SK-N-SH (cell line): Measurements from ENCODE around the gene EZR. TPM values are rescaled to one million over a fixed set of nuclear protein-coding genes. Genes with fewer than 3 reads are reported as not detected.

Experiments
- CTCF ChIA-PET: fragments of 300-600, 350-600 bp; formaldehyde crosslinking; extraction: SDS; loops from one replicate; lab custom pipeline; 2021; lab: Yijun Ruan, JAX
- POLR2A ChIA-PET: fragments of 350-600 bp; sonication (Branson Sonifier 250); formaldehyde crosslinking; extraction: SDS; loops from one replicate; lab custom pipeline; 2020; ENCODE audit warnings: antibody characterized with exemption, inconsistent platforms; lab: Yijun Ruan, JAX
- DNase-seq: peaks from one replicate; pipeline ENCODE4 v3.0.0; 2012
- H2AFZ ChIP-seq: fragments of 200-600 bp; sonication (generic); 2 replicates; pipeline ENCODE4 v1.8.1; 2016; ENCODE audit warnings: antibody characterized with exemption, mild to moderate bottlenecking, low read depth
- H3F3A ChIP-seq: fragments of 200-600 bp; sonication (generic); replicated peaks from 2 replicates; pipeline ENCODE3; 2016; ENCODE audit warnings: antibody characterized with exemption, mild to moderate bottlenecking; ENCODE audit not compliant: insufficient read depth
- H3K27ac ChIP-seq, 2 experiments: fragments of 200-500 bp in 1 of 2; fragments of 200-600 bp in 1 of 2; sonication (Bioruptor generic) in 1 of 2; sonication (generic), shearing (Covaris generic) in 1 of 2; 2 replicates each; pipeline versions ENCODE4 v1.5.1 to v1.6.1; 2014 to 2016; ENCODE audit warnings: low read depth in 2 of 2, inconsistent platforms in 1 of 2, low read length in 1 of 2, mild to moderate bottlenecking in 1 of 2, mixed read lengths in 1 of 2
- H3K27me3 ChIP-seq: fragments of 200-600 bp; sonication (generic), shearing (Covaris generic); 2 replicates; pipeline ENCODE4 v1.6.1; 2016; ENCODE audit warnings: mixed run types; ENCODE audit not compliant: insufficient read depth
- H3K36me3 ChIP-seq, 2 experiments: fragments of 200-500 bp in 1 of 2; fragments of 200-600 bp in 1 of 2; sonication (Bioruptor generic) in 1 of 2; sonication (generic) in 1 of 2; replicated peaks in 1 of 2; 2 replicates each; pipeline versions ENCODE3 to v1.5.1; 2014 to 2016; ENCODE audit warnings: low read length in 1 of 2, mild to moderate bottlenecking in 1 of 2; ENCODE audit not compliant: insufficient read depth in 2 of 2, control insufficient read depth in 1 of 2
- H3K4me1 ChIP-seq, 2 experiments: fragments of 200-500 bp in 1 of 2; fragments of 200-600 bp in 1 of 2; sonication (Bioruptor generic) in 1 of 2; sonication (generic), shearing (Covaris generic) in 1 of 2; 2 replicates each; pipeline versions ENCODE4 v1.5.1 to v1.6.1; 2014 to 2016; ENCODE audit warnings: low read depth in 1 of 2, low read length in 1 of 2, mixed run types in 1 of 2; ENCODE audit not compliant: insufficient read depth in 2 of 2, control insufficient read depth in 1 of 2
- H3K4me2 ChIP-seq: fragments of 200-600 bp; sonication (generic), shearing (Covaris generic); 2 replicates; pipeline ENCODE4 v1.6.1; 2017; ENCODE audit warnings: mixed run types
- H3K4me3 ChIP-seq, 2 experiments: fragments of 200-500 bp in 1 of 2; fragments of 200-600 bp in 1 of 2; sonication (Bioruptor generic) in 1 of 2; sonication (generic), shearing (Covaris generic) in 1 of 2; 2 replicates each; pipeline versions ENCODE4 v1.5.1 to v1.8.1; 2014 to 2016; ENCODE audit warnings: low read depth in 2 of 2, inconsistent platforms in 1 of 2, low read length in 1 of 2, mild to moderate bottlenecking in 1 of 2, mixed read lengths in 1 of 2, moderate library complexity in 1 of 2
- H3K79me2 ChIP-seq: fragments of 200-600 bp; sonication (generic); 2 replicates; pipeline ENCODE4 v1.8.1; 2017; ENCODE audit warnings: mild to moderate bottlenecking; ENCODE audit not compliant: insufficient read depth
- H3K9ac ChIP-seq: fragments of 200-600 bp; sonication (generic); 2 replicates; pipeline ENCODE4 v1.6.1; 2017; ENCODE audit warnings: mixed run types
- H3K9me2 ChIP-seq: fragments of 200-600 bp; sonication (generic); 2 replicates; pipeline ENCODE4 v1.6.1; 2017; ENCODE audit warnings: mixed run types
- H3K9me3 ChIP-seq: fragments of 200-600 bp; sonication (generic); 2 replicates; pipeline ENCODE4 v1.6.1; 2017; ENCODE audit warnings: mixed run types, mild to moderate bottlenecking, moderate library complexity
- H4K20me1 ChIP-seq: fragments of 200-600 bp; sonication (generic); 2 replicates; pipeline ENCODE4 v1.6.1; 2017; ENCODE audit warnings: mild to moderate bottlenecking, mixed run types; ENCODE audit not compliant: insufficient read depth
- CTCF ChIP-seq: fragments of 200-600 bp; sonication (generic); IDR thresholded peaks from 2 replicates; pipeline ENCODE4 v1.6.1; 2017; ENCODE audit warnings: antibody characterized with exemption, mild to moderate bottlenecking, moderate library complexity
- ELF1 ChIP-seq: IDR thresholded peaks from 2 replicates; pipeline ENCODE4 v1.4.0; 2012
- FOSL2 ChIP-seq: IDR thresholded peaks from 2 replicates; pipeline ENCODE4 v1.4.0; 2012; ENCODE audit warnings: low read depth, mild to moderate bottlenecking, moderate library complexity, borderline replicate concordance
- GABPA ChIP-seq: IDR thresholded peaks from 2 replicates; pipeline ENCODE4 v1.4.0; 2012; ENCODE audit warnings: low read depth, mild to moderate bottlenecking
- JUND ChIP-seq: IDR thresholded peaks from 2 replicates; pipeline ENCODE4 v1.4.0; 2012
- NRF1 ChIP-seq: IDR thresholded peaks from 2 replicates; pipeline ENCODE4 v1.6.1; 2012; ENCODE audit warnings: low read depth, mild to moderate bottlenecking, low read length
- POLR2AphosphoS5 ChIP-seq: IDR thresholded peaks from 2 replicates; pipeline ENCODE4 v1.6.1; 2012; ENCODE audit warnings: low read depth, low read length
- RAD21 ChIP-seq: IDR thresholded peaks from 2 replicates; pipeline ENCODE4 v1.6.1; 2012; ENCODE audit warnings: mild to moderate bottlenecking, low read length
- RCOR1 ChIP-seq: fragments of 150-350 bp; IDR thresholded peaks from 2 replicates; pipeline ENCODE4 v1.6.1; 2017; ENCODE audit warnings: antibody characterized with exemption, low read length
- SMC3 ChIP-seq: IDR thresholded peaks from 2 replicates; pipeline ENCODE4 v1.6.1; 2012; ENCODE audit warnings: low read depth, low read length, improper control_type of control experiment
- TCF12 ChIP-seq: IDR thresholded peaks from 2 replicates; pipeline ENCODE4 v1.4.0; 2012
- YY1 ChIP-seq: IDR thresholded peaks from 2 replicates; pipeline ENCODE4 v1.4.0; 2012; ENCODE audit warnings: low read depth, mild to moderate bottlenecking
- WGBS: methylation state at CpG from one replicate; pipeline ENCODE4 v1.1.6; 2017; ENCODE audit warnings: low lambda C conversion rate; 5-methylcytosine and 5-hydroxymethylcytosine counted together
- polyA plus RNA-seq, 3 experiments: library from polyadenylated mRNA; depleted of rRNA; stranded (reverse); fragments of >200 nt; gene quantifications; 2 replicates each; pipeline ENCODE4 v1.2.3, GENCODE V29; 2012
- TF ChIP-seq, protein P1 (sequence below): IDR thresholded peaks from 2 replicates; pipeline ENCODE4 v1.6.1; 2012; ENCODE audit warnings: mild to moderate bottlenecking, low read depth, low read length, moderate library complexity
- TF ChIP-seq, protein P2 (sequence below): fragments of 150-350 bp; IDR thresholded peaks from 2 replicates; pipeline ENCODE4 v1.6.1; 2017; ENCODE audit warnings: antibody characterized with exemption, low read length, low read depth, borderline replicate concordance
- TF ChIP-seq, protein P3 (sequence below): IDR thresholded peaks from 2 replicates; pipeline ENCODE4 v1.4.0; 2012; ENCODE audit warnings: low read depth

Gene EZR
- polyA plus RNA-seq, 1 of the 3 experiments (the other 2 are of a cell fraction), result 92.0 TPM

DNA sequence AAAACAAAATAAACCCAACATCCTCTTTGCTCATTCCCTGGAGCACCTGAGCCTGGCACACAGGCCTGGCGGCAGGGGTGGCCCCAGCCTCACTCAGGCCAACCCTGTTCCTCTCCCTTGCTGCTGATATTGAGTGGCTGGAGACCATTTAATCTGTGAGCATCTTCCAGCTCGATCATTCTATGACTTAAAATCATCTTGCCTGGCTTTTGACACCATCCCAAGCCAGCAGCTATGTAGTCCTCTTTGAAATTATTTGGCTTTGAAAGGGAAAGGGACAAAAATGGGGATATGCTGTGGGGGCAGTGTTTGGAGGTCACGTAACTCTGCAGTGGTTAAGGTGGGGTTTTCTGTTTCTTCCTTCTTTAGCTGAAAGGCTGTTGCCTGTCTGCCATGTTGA is 22.8 kb downstream of the EZR start:
- no peak for TF ChIP-seq SMC3
- TF ChIP-seq RCOR1, result no peak
- TF ChIP-seq, protein P1, sequence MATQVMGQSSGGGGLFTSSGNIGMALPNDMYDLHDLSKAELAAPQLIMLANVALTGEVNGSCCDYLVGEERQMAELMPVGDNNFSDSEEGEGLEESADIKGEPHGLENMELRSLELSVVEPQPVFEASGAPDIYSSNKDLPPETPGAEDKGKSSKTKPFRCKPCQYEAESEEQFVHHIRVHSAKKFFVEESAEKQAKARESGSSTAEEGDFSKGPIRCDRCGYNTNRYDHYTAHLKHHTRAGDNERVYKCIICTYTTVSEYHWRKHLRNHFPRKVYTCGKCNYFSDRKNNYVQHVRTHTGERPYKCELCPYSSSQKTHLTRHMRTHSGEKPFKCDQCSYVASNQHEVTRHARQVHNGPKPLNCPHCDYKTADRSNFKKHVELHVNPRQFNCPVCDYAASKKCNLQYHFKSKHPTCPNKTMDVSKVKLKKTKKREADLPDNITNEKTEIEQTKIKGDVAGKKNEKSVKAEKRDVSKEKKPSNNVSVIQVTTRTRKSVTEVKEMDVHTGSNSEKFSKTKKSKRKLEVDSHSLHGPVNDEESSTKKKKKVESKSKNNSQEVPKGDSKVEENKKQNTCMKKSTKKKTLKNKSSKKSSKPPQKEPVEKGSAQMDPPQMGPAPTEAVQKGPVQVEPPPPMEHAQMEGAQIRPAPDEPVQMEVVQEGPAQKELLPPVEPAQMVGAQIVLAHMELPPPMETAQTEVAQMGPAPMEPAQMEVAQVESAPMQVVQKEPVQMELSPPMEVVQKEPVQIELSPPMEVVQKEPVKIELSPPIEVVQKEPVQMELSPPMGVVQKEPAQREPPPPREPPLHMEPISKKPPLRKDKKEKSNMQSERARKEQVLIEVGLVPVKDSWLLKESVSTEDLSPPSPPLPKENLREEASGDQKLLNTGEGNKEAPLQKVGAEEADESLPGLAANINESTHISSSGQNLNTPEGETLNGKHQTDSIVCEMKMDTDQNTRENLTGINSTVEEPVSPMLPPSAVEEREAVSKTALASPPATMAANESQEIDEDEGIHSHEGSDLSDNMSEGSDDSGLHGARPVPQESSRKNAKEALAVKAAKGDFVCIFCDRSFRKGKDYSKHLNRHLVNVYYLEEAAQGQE, result no peak
- no peak for TF ChIP-seq YY1
- no peak for TF ChIP-seq NRF1
- TF ChIP-seq, protein P2, sequence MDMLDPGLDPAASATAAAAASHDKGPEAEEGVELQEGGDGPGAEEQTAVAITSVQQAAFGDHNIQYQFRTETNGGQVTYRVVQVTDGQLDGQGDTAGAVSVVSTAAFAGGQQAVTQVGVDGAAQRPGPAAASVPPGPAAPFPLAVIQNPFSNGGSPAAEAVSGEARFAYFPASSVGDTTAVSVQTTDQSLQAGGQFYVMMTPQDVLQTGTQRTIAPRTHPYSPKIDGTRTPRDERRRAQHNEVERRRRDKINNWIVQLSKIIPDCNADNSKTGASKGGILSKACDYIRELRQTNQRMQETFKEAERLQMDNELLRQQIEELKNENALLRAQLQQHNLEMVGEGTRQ, result no peak
- TF ChIP-seq RAD21, result no peak
- TF ChIP-seq CTCF, result no peak
- TF ChIP-seq ELF1, result no peak
- no peak for TF ChIP-seq TCF12
- TF ChIP-seq GABPA, result no peak
- TF ChIP-seq, protein P3, sequence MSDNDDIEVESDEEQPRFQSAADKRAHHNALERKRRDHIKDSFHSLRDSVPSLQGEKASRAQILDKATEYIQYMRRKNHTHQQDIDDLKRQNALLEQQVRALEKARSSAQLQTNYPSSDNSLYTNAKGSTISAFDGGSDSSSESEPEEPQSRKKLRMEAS, result no peak
- no peak for TF ChIP-seq FOSL2
- no peak for TF ChIP-seq JUND
- TF ChIP-seq POLR2AphosphoS5, result no peak
- TF ChIP-seq, all 33 proteins: peak for 0
- H3K9me3 ChIP-seq, result no peaks in the 10 kb centered on the region
- H3K27me3 ChIP-seq, result no peaks in the 10 kb centered on the region
- H3K9me2 ChIP-seq, result no peaks in the 10 kb centered on the region
- H2AFZ ChIP-seq, result no peak overlapping the region
- no peak for DNase-seq
- peaks cover 51% of the 10 kb centered on the region for H4K20me1 ChIP-seq
- WGBS, result 94% methylated on average over 3 of the region's 3 CpGs
- H3K4me3 ChIP-seq, result no peak overlapping the region
- H3K79me2 ChIP-seq, result peaks cover 100% of the 10 kb centered on the region
- ChIA-PET CTCF (interaction anchor here (0.6 to 1.6 kb wide), 2 partner anchors 15 to 96 kb away, joined by 3 read pairs; no protein-coding TSS in a partner anchor), POLR2A (no interaction called here)
- no peak overlapping the region for H3K27ac ChIP-seq
- H3K4me1 ChIP-seq, result peaks cover 26 to 28% of the 10 kb centered on the region in 2 experiments; a peak in 3 of 4 replicates
- peaks cover 12% of the 10 kb centered on the region for H3F3A ChIP-seq
- no peak overlapping the region for H3K4me2 ChIP-seq
- no peak overlapping the region for H3K9ac ChIP-seq
- no peaks in the 10 kb centered on the region for H3K36me3 ChIP-seq
